Measurements from ENCODE around the gene DUXB. TPM values are rescaled to one million over a fixed set of nuclear protein-coding genes. Genes with fewer than 3 reads are reported as not detected.

DUXB gene
- total and polyA plus RNA-seq, 4 donors, result 0.20 TPM; not detected in 3

GRCh38 chr16:75726390-75726789, 25.1 kb upstream of the DUXB start, which contains the start of gene CPHXL:
TSS of gene CPHXL (minus strand) at chr16:75726490. CDS start at chr16:75726442, 48 bp downstream.
- Histone ChIP-seq H3K27ac (ENCODE audit: low read depth, low read length) (no peak within 1 kb of the TSS), H3K27me3 (ENCODE audit: control insufficient read depth, insufficient read depth, low read length) (no peaks in the 10 kb centered on the region), H3K36me3 (ENCODE audit: control insufficient read depth, insufficient read depth, low read length) (no peaks in the 10 kb centered on the region), H3K4me3 (ENCODE audit: low read depth, low read length) (no peak within 1 kb of the TSS), H3K9me3 (ENCODE audit: control insufficient read depth, insufficient read depth, low read length) (no peaks in the 10 kb centered on the region), H3K4me1 (ENCODE audit: control insufficient read depth, insufficient read depth, low read length) (no peaks in the 10 kb centered on the region)
- no peak for DNase-seq (ENCODE audit: low read depth in 4 of 6, low spot score in 6 of 6)
- WGBS (ENCODE audit: insufficient coverage), result 94% methylated on average over 2 of the region's 5 CpGs

- Histone ChIP-seq H3K9me3 (ENCODE audit: control insufficient read depth, insufficient read depth, low read length) (no peaks in the 10 kb centered on the region), H3K36me3 (ENCODE audit: control insufficient read depth, insufficient read depth, low read length) (no peaks in the 10 kb centered on the region), H3K4me3 (ENCODE audit: low read depth, low read length) (no peak overlapping the region), H3K27ac (ENCODE audit: low read depth, low read length) (no peak overlapping the region), H3K27me3 (ENCODE audit: control insufficient read depth, insufficient read depth, low read length) (no peaks in the 10 kb centered on the region), H3K4me1 (ENCODE audit: control insufficient read depth, insufficient read depth, low read length) (no peaks in the 10 kb centered on the region)
- no CpG with 5 or more reads among the region's 4 CpGs for WGBS (ENCODE audit: insufficient coverage)
- no peak for DNase-seq (ENCODE audit: low read depth in 4 of 6, low spot score in 6 of 6)
Observed at GRCh38 chr16:75718452-75718851, 17.2 kb upstream of the DUXB start.

- no peak for DNase-seq (ENCODE audit: low read depth in 4 of 6, low spot score in 6 of 6)
- H3K4me1 ChIP-seq (ENCODE audit: control insufficient read depth, insufficient read depth, low read length), result no peaks in the 10 kb centered on the region
- no peaks in the 10 kb centered on the region for H3K36me3 ChIP-seq (ENCODE audit: control insufficient read depth, insufficient read depth, low read length)
- H3K27ac ChIP-seq (ENCODE audit: low read depth, low read length), result no peak overlapping the region
- H3K9me3 ChIP-seq (ENCODE audit: control insufficient read depth, insufficient read depth, low read length), result peaks cover 9% of the 10 kb centered on the region
- no peak overlapping the region for H3K4me3 ChIP-seq (ENCODE audit: low read depth, low read length)
- H3K27me3 ChIP-seq (ENCODE audit: control insufficient read depth, insufficient read depth, low read length), result no peaks in the 10 kb centered on the region
Observed at GRCh38 chr16:75714661-75715060, 13.4 kb upstream of the DUXB start.

GRCh38 chr16:75710344-75710743, 9.1 kb upstream of the DUXB start:
- Histone ChIP-seq H3K36me3 (ENCODE audit: control insufficient read depth, insufficient read depth, low read length) (no peaks in the 10 kb centered on the region), H3K9me3 (ENCODE audit: control insufficient read depth, insufficient read depth, low read length) (peaks cover 12% of the 10 kb centered on the region), H3K4me3 (ENCODE audit: low read depth, low read length) (no peak overlapping the region), H3K27ac (ENCODE audit: low read depth, low read length) (no peak overlapping the region), H3K27me3 (ENCODE audit: control insufficient read depth, insufficient read depth, low read length) (no peaks in the 10 kb centered on the region), H3K4me1 (ENCODE audit: control insufficient read depth, insufficient read depth, low read length) (no peaks in the 10 kb centered on the region)
- WGBS (ENCODE audit: insufficient coverage), result 100% methylated on average over 1 of the region's 2 CpGs
- DNase-seq (ENCODE audit: low read depth in 4 of 6, low spot score in 6 of 6), result no peak

- DNase-seq (ENCODE audit: low read depth in 4 of 6, low spot score in 6 of 6), result no peak
- WGBS (ENCODE audit: insufficient coverage), result 97% methylated on average over 3 of the region's 4 CpGs
- H3K4me1 ChIP-seq (ENCODE audit: control insufficient read depth, insufficient read depth, low read length), result no peaks in the 10 kb centered on the region
- H3K4me3 ChIP-seq (ENCODE audit: low read depth, low read length), result no peak overlapping the region
- no peaks in the 10 kb centered on the region for H3K36me3 ChIP-seq (ENCODE audit: control insufficient read depth, insufficient read depth, low read length)
- no peak overlapping the region for H3K27ac ChIP-seq (ENCODE audit: low read depth, low read length)
- H3K9me3 ChIP-seq (ENCODE audit: control insufficient read depth, insufficient read depth, low read length), result no peaks in the 10 kb centered on the region
- no peaks in the 10 kb centered on the region for H3K27me3 ChIP-seq (ENCODE audit: control insufficient read depth, insufficient read depth, low read length)
Observed at GRCh38 chr16:75703306-75703705, 2.0 kb upstream of the DUXB start.

GRCh38 chr16:75702242-75702641, 981 bp upstream of the DUXB start:
- Histone ChIP-seq H3K27ac (ENCODE audit: low read depth, low read length) (no peak overlapping the region), H3K36me3 (ENCODE audit: control insufficient read depth, insufficient read depth, low read length) (no peaks in the 10 kb centered on the region), H3K4me1 (ENCODE audit: control insufficient read depth, insufficient read depth, low read length) (no peaks in the 10 kb centered on the region), H3K4me3 (ENCODE audit: low read depth, low read length) (no peak overlapping the region), H3K27me3 (ENCODE audit: control insufficient read depth, insufficient read depth, low read length) (no peaks in the 10 kb centered on the region), H3K9me3 (ENCODE audit: control insufficient read depth, insufficient read depth, low read length) (no peaks in the 10 kb centered on the region)
- no peak for DNase-seq (ENCODE audit: low read depth in 4 of 6, low spot score in 6 of 6)
- WGBS (ENCODE audit: insufficient coverage), result no CpG with 5 or more reads among the region's 2 CpGs

GRCh38 chr16:75697571-75697970, 3.7 kb downstream of the DUXB start:
- no peak for DNase-seq (ENCODE audit: low read depth in 4 of 6, low spot score in 6 of 6)
- 83% methylated on average over 2 of the region's 5 CpGs for WGBS (ENCODE audit: insufficient coverage)
- no peak overlapping the region for H3K4me3 ChIP-seq (ENCODE audit: low read depth, low read length)
- no peaks in the 10 kb centered on the region for H3K9me3 ChIP-seq (ENCODE audit: control insufficient read depth, insufficient read depth, low read length)
- no peak overlapping the region for H3K27ac ChIP-seq (ENCODE audit: low read depth, low read length)
- no peaks in the 10 kb centered on the region for H3K4me1 ChIP-seq (ENCODE audit: control insufficient read depth, insufficient read depth, low read length)
- no peaks in the 10 kb centered on the region for H3K27me3 ChIP-seq (ENCODE audit: control insufficient read depth, insufficient read depth, low read length)
- H3K36me3 ChIP-seq (ENCODE audit: control insufficient read depth, insufficient read depth, low read length), result no peaks in the 10 kb centered on the region

GRCh38 chr16:75695708-75696107, 5.6 kb downstream of the DUXB start:
- H3K4me3 ChIP-seq (ENCODE audit: low read depth, low read length), result no peak overlapping the region
- 81% methylated on average over 3 of the region's 6 CpGs for WGBS (ENCODE audit: insufficient coverage)
- H3K27me3 ChIP-seq (ENCODE audit: control insufficient read depth, insufficient read depth, low read length), result no peaks in the 10 kb centered on the region
- H3K27ac ChIP-seq (ENCODE audit: low read depth, low read length), result no peak overlapping the region
- no peaks in the 10 kb centered on the region for H3K4me1 ChIP-seq (ENCODE audit: control insufficient read depth, insufficient read depth, low read length)
- no peaks in the 10 kb centered on the region for H3K36me3 ChIP-seq (ENCODE audit: control insufficient read depth, insufficient read depth, low read length)
- peak in 1 of 6 donors; percentile 1 for DNase-seq (ENCODE audit: low read depth in 4 of 6, low spot score in 6 of 6)
- no peaks in the 10 kb centered on the region for H3K9me3 ChIP-seq (ENCODE audit: control insufficient read depth, insufficient read depth, low read length)

GRCh38 chr16:75687361-75687760, 13.9 kb downstream of the DUXB start:
- no peaks in the 10 kb centered on the region for H3K9me3 ChIP-seq (ENCODE audit: control insufficient read depth, insufficient read depth, low read length)
- H3K4me3 ChIP-seq (ENCODE audit: low read depth, low read length), result no peak overlapping the region
- no peaks in the 10 kb centered on the region for H3K27me3 ChIP-seq (ENCODE audit: control insufficient read depth, insufficient read depth, low read length)
- no peaks in the 10 kb centered on the region for H3K4me1 ChIP-seq (ENCODE audit: control insufficient read depth, insufficient read depth, low read length)
- H3K36me3 ChIP-seq (ENCODE audit: control insufficient read depth, insufficient read depth, low read length), result no peaks in the 10 kb centered on the region
- no peak for DNase-seq (ENCODE audit: low read depth in 4 of 6, low spot score in 6 of 6)
- H3K27ac ChIP-seq (ENCODE audit: low read depth, low read length), result no peak overlapping the region

GRCh38 chr16:75682308-75682707, 19.0 kb downstream of the DUXB start:
- Histone ChIP-seq H3K4me3 (ENCODE audit: low read depth, low read length) (no peak overlapping the region), H3K36me3 (ENCODE audit: control insufficient read depth, insufficient read depth, low read length) (no peaks in the 10 kb centered on the region), H3K27ac (ENCODE audit: low read depth, low read length) (no peak overlapping the region), H3K4me1 (ENCODE audit: control insufficient read depth, insufficient read depth, low read length) (no peaks in the 10 kb centered on the region), H3K27me3 (ENCODE audit: control insufficient read depth, insufficient read depth, low read length) (no peaks in the 10 kb centered on the region), H3K9me3 (ENCODE audit: control insufficient read depth, insufficient read depth, low read length) (no peaks in the 10 kb centered on the region)
- no peak for DNase-seq (ENCODE audit: low read depth in 4 of 6, low spot score in 6 of 6)
- WGBS (ENCODE audit: insufficient coverage), result 86% methylated on average over 14 of the region's 14 CpGs

Measured in spinal cord (tissue), 10 donors.